Hepatocyte (in vitro differentiated cells): Measurements from ENCODE around the gene USP24.

Source experiments
- EZH2 ChIP-seq: fragments of 200-600 bp; sonication (generic); IDR thresholded peaks from 2 replicates; pipeline ENCODE4 v1.6.1; 2016; ENCODE audit warnings: antibody characterized with exemption, mild to moderate bottlenecking, borderline replicate concordance
- TF ChIP-seq, protein P1 (sequence below): fragments of 200-600 bp; sonication (generic); IDR thresholded peaks from 2 replicates; pipeline ENCODE4 v1.5.1; 2016; ENCODE audit warnings: antibody characterized with exemption, mild to moderate bottlenecking; ENCODE audit not compliant: poor library complexity

DNA sequence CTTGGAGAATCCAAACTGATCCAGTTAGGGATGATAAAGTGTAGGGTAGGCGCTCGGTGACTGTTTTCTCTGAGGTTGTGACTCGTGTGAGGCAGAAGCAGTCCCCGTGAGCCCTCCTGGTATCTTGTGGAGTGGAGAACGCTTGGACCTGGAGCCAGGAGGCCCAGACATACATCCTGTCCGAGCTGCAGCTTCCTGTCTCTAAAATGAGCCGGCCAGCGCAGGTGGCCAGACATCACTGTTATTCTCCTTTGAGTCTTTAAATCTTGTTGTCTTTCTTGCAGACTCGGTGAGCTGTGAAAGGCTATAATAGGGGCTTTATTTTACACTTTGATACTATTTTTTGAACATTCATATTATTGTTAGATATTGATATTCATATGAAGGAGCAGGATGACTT, 163.5 kb downstream of the USP24 start:
- TF ChIP-seq, protein P1, sequence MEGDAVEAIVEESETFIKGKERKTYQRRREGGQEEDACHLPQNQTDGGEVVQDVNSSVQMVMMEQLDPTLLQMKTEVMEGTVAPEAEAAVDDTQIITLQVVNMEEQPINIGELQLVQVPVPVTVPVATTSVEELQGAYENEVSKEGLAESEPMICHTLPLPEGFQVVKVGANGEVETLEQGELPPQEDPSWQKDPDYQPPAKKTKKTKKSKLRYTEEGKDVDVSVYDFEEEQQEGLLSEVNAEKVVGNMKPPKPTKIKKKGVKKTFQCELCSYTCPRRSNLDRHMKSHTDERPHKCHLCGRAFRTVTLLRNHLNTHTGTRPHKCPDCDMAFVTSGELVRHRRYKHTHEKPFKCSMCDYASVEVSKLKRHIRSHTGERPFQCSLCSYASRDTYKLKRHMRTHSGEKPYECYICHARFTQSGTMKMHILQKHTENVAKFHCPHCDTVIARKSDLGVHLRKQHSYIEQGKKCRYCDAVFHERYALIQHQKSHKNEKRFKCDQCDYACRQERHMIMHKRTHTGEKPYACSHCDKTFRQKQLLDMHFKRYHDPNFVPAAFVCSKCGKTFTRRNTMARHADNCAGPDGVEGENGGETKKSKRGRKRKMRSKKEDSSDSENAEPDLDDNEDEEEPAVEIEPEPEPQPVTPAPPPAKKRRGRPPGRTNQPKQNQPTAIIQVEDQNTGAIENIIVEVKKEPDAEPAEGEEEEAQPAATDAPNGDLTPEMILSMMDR: no peak
- no peak for TF ChIP-seq EZH2
